Breast epithelium (tissue), 4 donors: ENCODE measurements around the gene WFDC12. TPM values are rescaled to one million over a fixed set of nuclear protein-coding genes. Genes with fewer than 3 reads are reported as not detected.
A peak's percentile ranks its signal among the peaks of the same experiment; 100 is the strongest.

Experiments used
- DNase-seq, 2 donors: peaks; one replicate each; pipeline ENCODE4 v3.0.0-alpha.2; 2019; ENCODE audit warnings: low spot score in 2 of 2
- H3K27ac ChIP-seq, 2 donors: fragments of 200-600 bp; sonication (generic) in 1 of 2; one replicate each; pipeline ENCODE4 v1.5.1; 2016 to 2019; ENCODE audit warnings: mild to moderate bottlenecking in 1 of 2
- H3K27me3 ChIP-seq, 2 donors: fragments of 200-600 bp; sonication (generic) in 1 of 2; one replicate each; pipeline versions ENCODE4 v1.5.1 to v1.6.0; 2017 to 2019; ENCODE audit warnings: control low read depth in 1 of 2, mild to moderate bottlenecking in 1 of 2
- H3K36me3 ChIP-seq: fragments of 200-600 bp; one replicate; pipeline ENCODE4 v1.5.1; 2019
- H3K4me1 ChIP-seq, 2 donors: fragments of 200-600 bp; sonication (generic); one replicate each; pipeline ENCODE4 v1.5.1; 2016 to 2019; ENCODE audit warnings: control low read depth in 1 of 2
- H3K4me3 ChIP-seq, 3 donors: fragments of 200-600 bp; sonication (generic); 1 replicate in 2 of 3; 2 replicates in 1 of 3; pipeline ENCODE4 v1.5.1; 2016 to 2019; ENCODE audit warnings: mild to moderate bottlenecking in 3 of 3, moderate library complexity in 2 of 3
- H3K9me3 ChIP-seq, 2 donors: fragments of 200-600 bp; sonication (generic) in 1 of 2; one replicate each; pipeline ENCODE4 v1.5.1; 2016 to 2019; ENCODE audit warnings: control low read depth in 1 of 2
- POLR2A ChIP-seq: fragments of 450-650 bp; IDR thresholded peaks from one replicate; pipeline ENCODE4 v1.6.1; 2016; ENCODE audit warnings: antibody characterized with exemption, mild to moderate bottlenecking, moderate library complexity
- POLR2AphosphoS5 ChIP-seq, 3 donors: sonication (generic); formaldehyde crosslinking; IDR thresholded peaks; one replicate each; pipeline ENCODE4 v1.6.1; 2017; ENCODE audit warnings: antibody characterized with exemption in 3 of 3
- intact Hi-C: fragments of 100-400 bp; cut with DNase I; formaldehyde crosslinking; loops from one replicate; pipeline ENCODE4 v1.15.1; 2023; ENCODE audit warnings: low total_unique reads
- total RNA-seq, 3 donors: library from RNA; depleted of rRNA; stranded (reverse); fragments of >200 nt; gene quantifications; one replicate each; pipeline ENCODE4 v1.1.0, GENCODE V29; 2016
- TF ChIP-seq, protein P1 (sequence below), 3 donors: fragments of 450-650 bp; IDR thresholded peaks; one replicate each; pipeline ENCODE4 v1.5.1; 2016 to 2017; ENCODE audit warnings: antibody characterized with exemption in 3 of 3, mild to moderate bottlenecking in 3 of 3, moderate library complexity in 3 of 3

Gene WFDC12
- total RNA-seq, 3 donors from 2014 or later, result not detected

DNA sequence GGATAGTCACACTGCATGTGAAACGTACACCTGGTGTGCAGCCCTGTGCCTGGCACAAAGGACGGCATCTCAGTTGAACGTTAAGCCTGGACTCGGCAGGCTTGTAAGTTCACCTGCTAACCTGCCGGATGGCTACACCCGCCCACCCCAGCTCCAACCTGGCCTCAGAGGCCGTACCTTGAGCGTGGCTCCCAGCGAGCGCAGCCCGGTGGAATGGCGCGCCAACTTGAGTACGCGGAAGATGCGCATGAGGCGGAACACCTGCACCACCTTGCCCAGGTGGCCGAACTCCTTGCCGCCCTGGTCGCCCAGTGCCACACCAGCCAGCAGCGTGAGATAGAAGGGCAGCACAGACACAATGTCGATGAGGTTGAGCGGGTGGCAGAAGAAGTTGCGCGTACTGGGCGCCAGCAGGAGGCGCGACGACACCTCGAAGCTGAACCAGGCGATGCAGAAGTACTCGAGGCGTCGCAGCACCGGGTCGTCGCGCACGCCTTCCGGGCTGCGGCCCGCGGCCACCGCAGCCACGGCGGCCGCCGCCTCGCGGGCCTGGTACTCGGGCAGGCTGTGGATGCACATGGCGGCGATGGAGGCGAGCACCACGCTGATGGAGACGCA is 26.7 kb downstream of the WFDC12 start:
- no peak for TF ChIP-seq POLR2AphosphoS5 (IDR thresholded peaks at IDR 0.05)
- no peak overlapping the region for H3K27ac ChIP-seq
- peak overlapping the region in 2 of 3 donors; percentile 12 to 49 for H3K4me3 ChIP-seq
- H3K4me1 ChIP-seq, result peaks cover 0 to 5% of the 10 kb centered on the region in 2 donors
- peaks cover 2 to 31% of the 10 kb centered on the region in 2 donors for H3K27me3 ChIP-seq
- intact Hi-C loops, result no loop called here
- DNase-seq, result no peak
- H3K36me3 ChIP-seq, result no peaks in the 10 kb centered on the region
- H3K9me3 ChIP-seq, result no peaks in the 10 kb centered on the region

DNA sequence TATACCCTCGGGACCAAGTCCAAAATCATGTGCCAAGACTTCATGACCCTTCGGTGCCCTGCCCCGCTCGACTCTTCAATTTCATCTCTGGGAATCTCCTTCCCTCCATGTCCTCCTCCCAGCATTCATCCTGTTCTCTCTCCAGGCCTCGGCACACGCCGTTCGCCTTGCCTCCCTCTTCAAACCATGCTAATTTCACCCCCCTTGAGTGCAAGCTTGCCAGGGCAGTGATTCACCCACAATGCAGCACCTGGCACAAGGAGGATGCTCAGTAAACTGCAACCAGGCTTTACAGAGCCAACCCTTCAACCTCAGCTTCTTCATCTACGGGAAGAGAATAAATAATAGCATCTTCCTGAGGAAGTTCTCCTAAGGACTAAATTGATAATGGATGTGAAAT is 27.5 kb downstream of the WFDC12 start:
- no peaks in the 10 kb centered on the region for H3K36me3 ChIP-seq
- peaks cover 2 to 31% of the 10 kb centered on the region in 2 donors for H3K27me3 ChIP-seq
- H3K4me1 ChIP-seq, result peaks cover 0 to 5% of the 10 kb centered on the region in 2 donors
- no peak for TF ChIP-seq POLR2AphosphoS5 (IDR thresholded peaks at IDR 0.05)
- TF ChIP-seq, protein P1, sequence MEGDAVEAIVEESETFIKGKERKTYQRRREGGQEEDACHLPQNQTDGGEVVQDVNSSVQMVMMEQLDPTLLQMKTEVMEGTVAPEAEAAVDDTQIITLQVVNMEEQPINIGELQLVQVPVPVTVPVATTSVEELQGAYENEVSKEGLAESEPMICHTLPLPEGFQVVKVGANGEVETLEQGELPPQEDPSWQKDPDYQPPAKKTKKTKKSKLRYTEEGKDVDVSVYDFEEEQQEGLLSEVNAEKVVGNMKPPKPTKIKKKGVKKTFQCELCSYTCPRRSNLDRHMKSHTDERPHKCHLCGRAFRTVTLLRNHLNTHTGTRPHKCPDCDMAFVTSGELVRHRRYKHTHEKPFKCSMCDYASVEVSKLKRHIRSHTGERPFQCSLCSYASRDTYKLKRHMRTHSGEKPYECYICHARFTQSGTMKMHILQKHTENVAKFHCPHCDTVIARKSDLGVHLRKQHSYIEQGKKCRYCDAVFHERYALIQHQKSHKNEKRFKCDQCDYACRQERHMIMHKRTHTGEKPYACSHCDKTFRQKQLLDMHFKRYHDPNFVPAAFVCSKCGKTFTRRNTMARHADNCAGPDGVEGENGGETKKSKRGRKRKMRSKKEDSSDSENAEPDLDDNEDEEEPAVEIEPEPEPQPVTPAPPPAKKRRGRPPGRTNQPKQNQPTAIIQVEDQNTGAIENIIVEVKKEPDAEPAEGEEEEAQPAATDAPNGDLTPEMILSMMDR (IDR thresholded peaks at IDR 0.05), result no peak
- TF ChIP-seq POLR2A, result no peak
- H3K4me3 ChIP-seq, result no peak overlapping the region
- no peak for DNase-seq
- intact Hi-C loops, result no loop called here
- H3K9me3 ChIP-seq, result no peaks in the 10 kb centered on the region
- H3K27ac ChIP-seq, result no peak overlapping the region

DNA sequence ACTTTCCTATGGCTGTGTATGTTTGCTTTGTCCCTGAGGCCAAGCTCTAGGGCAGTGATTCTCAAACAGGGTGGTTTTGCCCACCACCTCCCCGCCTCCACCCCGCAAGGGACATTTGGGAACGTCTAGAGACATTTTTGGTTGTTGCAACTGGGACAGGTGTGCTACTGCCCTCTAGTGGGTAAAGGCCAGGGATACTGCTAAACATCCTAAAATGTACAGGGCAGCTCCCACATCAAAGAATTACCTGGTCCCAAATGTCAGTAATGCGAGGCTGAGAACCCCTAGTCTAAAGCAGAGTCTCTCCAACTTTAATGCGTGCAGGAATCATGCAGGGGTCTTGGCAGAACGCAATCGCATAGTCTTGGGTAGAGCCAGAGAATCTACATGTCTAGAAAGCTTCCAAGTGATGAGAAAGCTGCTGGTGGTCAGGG is 28.4 kb downstream of the WFDC12 start:
- peak in 1 of 2 donors; percentile 21 for DNase-seq
- Histone ChIP-seq H3K27ac (no peak overlapping the region), H3K27me3 (peaks cover 2 to 31% of the 10 kb centered on the region in 2 donors), H3K9me3 (no peaks in the 10 kb centered on the region), H3K4me3 (no peak overlapping the region), H3K36me3 (no peaks in the 10 kb centered on the region), H3K4me1 (peaks cover 0 to 5% of the 10 kb centered on the region in 2 donors)
- intact Hi-C loops, result no loop called here
- TF ChIP-seq, protein P1 (IDR thresholded peaks at IDR 0.05), result peak in 2 of 3 donors; percentile 56 to 58
- TF ChIP-seq POLR2AphosphoS5 (IDR thresholded peaks at IDR 0.05), result no peak
- no peak for TF ChIP-seq POLR2A

DNA sequence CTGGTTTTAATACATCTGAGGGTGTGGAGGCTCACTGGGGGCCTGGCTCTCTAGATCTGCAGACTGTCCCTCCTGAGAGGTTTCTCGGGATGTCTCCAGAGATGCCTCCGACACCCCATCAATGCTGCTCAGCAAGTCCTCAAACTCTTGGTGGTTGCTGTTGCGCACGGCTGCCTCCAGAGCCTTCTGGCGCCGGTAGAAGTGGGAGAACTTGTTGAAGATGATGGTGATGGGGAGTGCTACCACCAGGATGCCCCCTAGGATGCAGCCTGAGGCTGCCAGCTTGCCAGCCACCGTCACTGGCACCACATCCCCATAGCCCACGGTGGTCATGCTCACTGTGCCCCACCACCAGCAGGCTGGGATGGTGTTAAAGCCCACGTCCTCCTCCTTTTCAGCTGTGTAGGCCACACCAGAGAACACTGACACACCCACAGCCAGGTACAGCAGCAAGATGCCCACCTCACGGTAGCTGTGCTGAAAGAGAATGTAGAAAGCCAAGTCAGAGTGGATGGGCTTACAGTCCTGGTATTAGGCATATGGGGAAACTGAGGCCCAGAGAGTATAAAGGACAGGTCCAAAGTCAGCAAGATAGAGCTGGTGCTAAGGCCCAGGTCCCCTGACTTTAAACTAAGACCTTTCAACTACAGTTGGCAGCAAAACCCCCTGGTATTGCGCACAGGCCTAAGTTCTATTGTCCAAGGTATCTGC is 29.2 kb downstream of the WFDC12 start:
- no peak overlapping the region for H3K27ac ChIP-seq
- intact Hi-C loops, result no loop called here
- no peak overlapping the region for H3K4me3 ChIP-seq
- no peaks in the 10 kb centered on the region for H3K9me3 ChIP-seq
- TF ChIP-seq, protein P1 (IDR thresholded peaks at IDR 0.05), result no peak
- TF ChIP-seq POLR2A, result no peak
- TF ChIP-seq POLR2AphosphoS5 (IDR thresholded peaks at IDR 0.05), result no peak
- H3K36me3 ChIP-seq, result no peaks in the 10 kb centered on the region
- H3K27me3 ChIP-seq, result peaks cover 2 to 31% of the 10 kb centered on the region in 2 donors
- peaks cover 0 to 5% of the 10 kb centered on the region in 2 donors for H3K4me1 ChIP-seq
- no peak for DNase-seq

DNA sequence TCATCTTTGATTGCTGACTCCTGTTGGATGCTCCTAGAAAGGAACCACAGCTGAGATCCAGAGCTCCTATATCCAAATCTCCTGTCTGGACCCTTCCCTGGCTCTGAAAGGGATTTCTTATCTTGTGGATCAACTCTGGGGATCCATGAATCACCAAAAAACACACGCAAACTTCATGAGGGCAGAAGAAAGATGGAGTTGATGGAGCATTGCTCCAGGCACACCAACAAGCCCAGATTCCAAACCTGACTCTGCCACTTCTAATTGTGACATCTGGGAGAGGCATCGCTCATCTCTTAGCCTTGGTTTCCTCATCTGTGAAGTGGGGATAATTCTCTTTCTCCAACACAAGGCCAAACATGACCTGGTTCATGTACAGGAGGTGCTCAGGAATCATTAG is 30.1 kb downstream of the WFDC12 start:
- Histone ChIP-seq H3K9me3 (no peaks in the 10 kb centered on the region), H3K4me3 (no peak overlapping the region), H3K27ac (no peak overlapping the region), H3K36me3 (no peaks in the 10 kb centered on the region), H3K27me3 (peaks cover 2 to 31% of the 10 kb centered on the region in 2 donors), H3K4me1 (peaks cover 0 to 5% of the 10 kb centered on the region in 2 donors)
- no peak for DNase-seq
- TF ChIP-seq POLR2A, result no peak
- no peak for TF ChIP-seq POLR2AphosphoS5 (IDR thresholded peaks at IDR 0.05)
- TF ChIP-seq, protein P1 (IDR thresholded peaks at IDR 0.05), result no peak
- intact Hi-C loops, result no loop called here
